GM15510 (cell line): ENCODE data around the gene PLEKHM3.

Source experiments
- POLR2A ChIP-seq: IDR thresholded peaks from 3 replicates; pipeline ENCODE4 v1.6.1; 2011; ENCODE audit warnings: borderline replicate concordance; ENCODE audit not compliant: insufficient read length; ENCODE audit errors: extremely low read depth

PLEKHM3 gene

GRCh38 chr2:207987025-207987716 is 38.2 kb downstream of the PLEKHM3 start:
- TF ChIP-seq POLR2A, result no peak

GRCh38 chr2:207984765-207985480 is 40.4 kb downstream of the PLEKHM3 start:
- TF ChIP-seq POLR2A, result no peak

DNA sequence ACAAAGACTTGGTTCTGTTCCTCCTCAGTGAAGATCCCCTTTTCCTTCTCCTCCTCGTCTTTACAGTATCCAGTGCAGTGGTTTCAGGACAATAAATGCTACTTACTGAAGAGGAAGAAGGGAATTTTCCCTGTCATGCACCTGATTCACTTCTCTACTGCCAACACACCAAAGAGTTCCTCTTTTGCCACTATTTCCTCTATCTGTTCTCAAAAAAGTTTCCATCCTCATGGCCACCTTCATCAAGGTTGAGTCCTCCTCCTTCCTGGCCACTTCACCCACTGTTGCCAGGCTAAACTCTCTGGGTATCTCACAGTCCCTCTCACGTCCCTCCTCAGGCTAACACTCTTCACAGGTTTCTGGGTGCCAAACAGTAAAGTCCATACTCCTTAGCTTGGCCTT is 41.7 kb downstream of the PLEKHM3 start:
- no peak for TF ChIP-seq POLR2A

GRCh38 chr2:207978177-207978948 is 47.0 kb downstream of the PLEKHM3 start:
- TF ChIP-seq POLR2A, result no peak

GRCh38 chr2:207975921-207976320 is 49.4 kb downstream of the PLEKHM3 start:
- TF ChIP-seq POLR2A, result no peak

- no peak for TF ChIP-seq POLR2A
Measured at GRCh38 chr2:207974216-207974605, 51.1 kb downstream of the PLEKHM3 start.

- TF ChIP-seq POLR2A, result no peak
Measured at GRCh38 chr2:207970826-207971180, 54.5 kb downstream of the PLEKHM3 start.

DNA sequence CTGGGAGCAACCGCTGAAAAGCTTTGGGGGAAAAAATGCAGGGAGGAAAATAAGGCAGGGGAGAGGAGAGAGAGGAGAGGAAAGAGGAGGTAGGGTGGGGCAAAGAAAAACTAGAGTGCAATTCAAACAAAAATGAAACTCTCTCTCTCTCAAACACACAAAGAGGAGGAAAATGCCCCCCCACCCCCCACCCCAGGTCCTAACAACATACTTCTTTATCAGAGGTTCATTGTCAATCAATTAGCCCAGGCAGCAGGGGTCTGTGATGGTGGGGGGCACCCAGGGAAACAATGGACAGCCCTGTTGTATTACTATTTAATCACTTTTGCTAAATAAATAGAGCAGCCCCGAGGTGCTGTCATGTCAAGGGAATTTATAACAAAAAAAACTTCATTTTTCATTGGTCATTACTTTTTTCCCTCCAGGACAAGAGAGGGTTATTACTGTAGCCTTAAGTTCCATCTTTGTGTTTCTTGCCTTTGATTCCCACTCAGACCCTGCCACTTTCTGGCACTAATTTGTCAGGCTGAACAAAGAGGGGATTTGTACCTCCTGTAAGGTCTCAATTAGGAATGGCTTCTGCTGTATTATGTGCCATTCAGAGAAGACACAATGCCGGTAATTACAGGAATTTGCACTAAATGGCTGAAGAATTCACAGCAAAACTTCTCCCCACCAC is 55.0 kb downstream of the PLEKHM3 start:
- no peak for TF ChIP-seq POLR2A

DNA sequence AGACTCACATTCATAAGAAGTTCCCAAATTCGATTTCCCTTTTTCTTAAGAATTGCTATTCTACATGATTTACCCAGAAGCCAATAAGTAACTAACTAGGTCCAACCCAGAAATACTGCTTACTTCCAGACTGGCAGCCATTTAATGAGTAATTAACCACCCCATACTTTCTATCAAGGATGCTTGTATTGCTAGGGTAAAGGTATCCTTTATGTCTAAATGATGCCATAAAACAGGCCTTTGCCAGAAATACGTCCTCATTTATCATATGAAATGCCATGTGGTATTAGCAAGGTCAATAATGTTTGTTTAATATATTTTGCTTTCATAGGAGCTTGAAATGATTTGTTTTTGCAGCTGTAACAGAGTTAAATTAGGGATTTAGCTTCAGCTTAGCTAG is 56.1 kb downstream of the PLEKHM3 start:
- no peak for TF ChIP-seq POLR2A

DNA sequence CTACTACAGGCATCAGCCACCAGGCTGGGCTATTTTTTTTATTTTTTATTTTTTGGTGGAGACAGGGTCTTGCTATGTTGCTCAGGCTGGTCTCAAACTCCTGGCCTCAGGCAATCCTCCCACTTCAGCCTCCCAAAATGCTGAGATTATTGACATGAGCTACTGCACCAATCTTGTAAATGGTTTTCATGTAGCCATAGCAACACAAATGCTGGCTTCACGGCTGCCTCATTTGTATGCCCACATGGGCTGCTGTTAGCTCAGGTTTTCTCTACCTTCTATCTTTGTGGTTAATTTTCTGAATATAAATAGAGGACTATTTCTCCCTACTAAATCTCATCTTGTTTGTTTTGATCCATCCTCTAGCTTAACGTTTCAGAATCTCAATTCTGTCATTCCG is 58.2 kb downstream of the PLEKHM3 start:
- no peak for TF ChIP-seq POLR2A

DNA sequence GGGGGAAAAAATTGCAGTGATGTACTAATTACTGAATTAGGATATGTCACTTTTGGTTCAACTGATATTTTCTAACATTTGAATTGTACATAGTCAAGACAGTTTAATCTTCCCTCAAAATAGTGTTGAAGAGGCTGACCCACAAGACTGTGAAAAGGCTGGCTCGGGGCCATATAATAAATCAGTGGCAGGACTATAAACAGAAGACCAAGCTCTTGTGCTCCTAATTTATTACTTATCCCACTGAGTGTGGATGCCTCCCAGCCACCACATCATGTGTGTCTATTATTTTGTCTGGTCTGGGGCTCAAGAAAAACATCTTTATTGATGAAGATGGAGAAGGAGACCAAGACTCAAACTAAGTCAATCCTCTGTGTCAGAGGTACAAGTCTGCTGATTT is 64.4 kb downstream of the PLEKHM3 start:
- no peak for TF ChIP-seq POLR2A

- no peak for TF ChIP-seq POLR2A
Measured at GRCh38 chr2:207960090-207960489, 65.2 kb downstream of the PLEKHM3 start.

- TF ChIP-seq POLR2A, result no peak
Measured at GRCh38 chr2:207956771-207957170, 68.6 kb downstream of the PLEKHM3 start.

DNA sequence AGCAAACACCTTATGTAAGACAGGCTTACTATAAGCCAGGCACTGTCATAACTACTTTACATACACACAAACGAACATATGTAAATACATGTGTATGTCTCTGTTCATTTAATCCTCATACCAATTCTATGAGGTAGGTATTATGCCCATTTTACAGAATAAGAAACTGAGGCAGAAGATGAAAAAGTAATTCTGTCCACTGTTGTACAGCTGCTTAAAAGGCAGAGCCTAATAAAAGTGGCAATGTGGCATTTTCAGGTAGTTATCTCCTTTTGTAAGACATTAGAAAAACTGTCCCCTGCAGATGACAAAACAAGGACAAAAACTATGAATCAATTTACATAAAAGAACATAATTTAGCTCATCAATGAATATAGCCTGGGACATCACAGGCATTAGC is 69.9 kb downstream of the PLEKHM3 start:
- no peak for TF ChIP-seq POLR2A

- TF ChIP-seq POLR2A, result no peak
Measured at GRCh38 chr2:207953354-207953753, 72.0 kb downstream of the PLEKHM3 start.

GRCh38 chr2:207952564-207953345 is 72.6 kb downstream of the PLEKHM3 start:
- no peak for TF ChIP-seq POLR2A
